ENCODE measurements around the gene TBRG4.
"Not testable (repeated sequence)": the region's sequence is repeated elsewhere in the genome, so short reads cannot be mapped to it uniquely, and the experiment has no call there.

The TBRG4 gene

DNA sequence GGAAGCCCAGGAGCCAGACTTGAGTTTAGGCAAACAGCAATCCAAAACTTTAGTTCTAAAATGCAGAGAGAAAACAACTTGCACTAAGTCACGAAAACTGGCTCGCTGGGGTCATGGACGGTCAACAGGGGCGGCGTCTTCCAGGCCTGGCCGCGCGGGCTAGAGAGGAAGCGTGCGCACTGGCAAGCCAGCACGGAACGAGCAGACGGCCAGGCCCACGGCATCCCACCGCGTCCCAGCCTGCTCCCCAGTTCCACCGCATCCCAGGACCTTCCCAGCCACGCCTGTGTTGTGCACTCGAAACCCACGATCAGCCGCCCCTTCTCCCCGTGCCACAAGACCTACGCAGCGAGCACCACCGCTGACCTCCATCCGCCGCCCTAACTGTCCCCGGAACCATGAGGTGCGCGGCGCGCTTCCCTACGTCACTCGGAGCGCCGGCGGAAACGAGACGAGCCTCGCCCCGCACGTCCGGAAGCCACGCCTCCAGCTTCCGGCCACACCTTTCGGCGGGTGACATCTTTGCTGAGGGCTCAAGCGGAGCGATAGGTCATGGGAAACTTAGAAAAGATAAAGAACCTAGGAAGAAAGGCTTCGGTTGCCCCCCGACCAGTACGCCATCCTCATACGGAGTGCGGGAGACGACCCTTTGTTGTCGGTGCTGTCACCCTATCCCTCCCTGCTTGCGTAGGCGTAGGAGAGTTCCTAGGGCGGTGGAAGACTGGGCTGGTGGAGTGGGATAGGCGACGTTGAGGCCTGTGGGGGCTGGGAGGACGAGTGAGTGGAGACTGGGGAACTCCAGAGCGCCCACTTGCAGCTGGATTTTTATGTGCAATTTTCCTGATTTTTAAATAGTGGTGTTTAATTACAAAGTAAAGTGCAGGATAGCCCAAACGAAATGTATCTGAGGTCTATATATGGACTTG lies at the start of gene TBRG4:
TSS of gene TBRG4 (minus strand) at position 400 of the 926 bp plus-strand sequence. CDS start 2,460 bp downstream, outside the sequence.
- DNase-seq: peak; percentile 84

DNA sequence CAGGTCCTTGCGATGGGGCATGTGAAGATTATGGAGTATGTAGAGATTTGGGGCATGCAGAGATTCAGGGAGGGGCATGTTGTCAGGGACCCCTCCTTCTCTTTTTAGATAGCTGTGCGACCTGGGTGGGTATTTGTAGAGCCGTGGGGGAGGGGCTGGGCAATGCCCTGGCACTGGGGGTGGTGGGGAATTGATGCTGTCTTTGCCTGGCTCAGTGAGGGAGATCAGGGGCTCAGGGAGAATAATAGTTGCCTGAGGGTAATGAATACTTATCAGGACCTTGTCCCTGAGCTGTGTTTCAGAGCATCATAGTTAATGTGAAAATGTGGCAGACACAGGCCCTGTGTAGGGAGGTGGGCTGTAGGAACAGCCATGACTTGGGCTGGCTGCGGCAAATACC lies 49.6 kb upstream of the TBRG4 start:
- DNase-seq: no peak

DNA sequence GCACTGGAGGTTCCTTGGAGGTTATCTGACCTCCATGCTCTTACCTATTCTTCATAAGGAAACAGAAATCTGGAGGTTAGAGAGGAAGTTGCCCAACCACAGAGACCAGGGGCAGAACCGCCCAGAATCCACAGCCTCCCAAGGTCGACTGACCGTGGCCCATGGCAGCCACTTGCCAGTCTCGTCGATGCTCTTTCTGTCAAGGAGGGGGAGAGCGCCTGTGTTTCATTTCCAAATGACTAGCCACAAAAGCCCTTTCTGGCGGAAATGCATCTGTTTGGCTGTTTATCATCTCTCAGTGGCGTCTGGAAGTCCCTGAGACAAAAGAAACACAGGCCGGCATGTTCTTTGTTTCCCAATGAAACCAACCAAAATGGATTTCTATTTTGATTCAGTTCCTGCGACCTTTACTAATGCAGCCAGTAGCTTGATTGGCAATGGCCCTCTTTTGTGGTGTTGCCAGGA lies 49.0 kb upstream of the TBRG4 start:
- DNase-seq: no peak

DNA sequence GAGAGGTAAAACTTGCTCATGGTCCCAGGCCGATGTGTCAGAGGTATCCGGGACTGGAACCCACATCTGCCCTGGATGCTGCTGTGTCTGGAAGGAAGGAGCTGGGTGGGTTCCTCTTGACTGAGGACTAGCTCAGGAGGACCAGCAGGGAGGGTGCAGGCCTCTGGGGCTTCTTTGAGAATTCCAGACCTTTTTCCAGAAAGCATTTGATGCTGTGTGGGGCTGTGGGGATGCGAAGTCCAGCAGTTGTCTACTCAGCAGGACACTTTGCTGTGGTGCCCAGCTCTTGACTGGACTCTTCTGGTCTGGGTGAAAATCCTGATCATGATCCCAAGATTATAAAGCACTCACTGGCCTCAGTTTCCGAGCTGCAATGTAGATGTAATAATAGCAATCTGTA lies 47.8 kb upstream of the TBRG4 start:
- DNase-seq: no peak

DNA sequence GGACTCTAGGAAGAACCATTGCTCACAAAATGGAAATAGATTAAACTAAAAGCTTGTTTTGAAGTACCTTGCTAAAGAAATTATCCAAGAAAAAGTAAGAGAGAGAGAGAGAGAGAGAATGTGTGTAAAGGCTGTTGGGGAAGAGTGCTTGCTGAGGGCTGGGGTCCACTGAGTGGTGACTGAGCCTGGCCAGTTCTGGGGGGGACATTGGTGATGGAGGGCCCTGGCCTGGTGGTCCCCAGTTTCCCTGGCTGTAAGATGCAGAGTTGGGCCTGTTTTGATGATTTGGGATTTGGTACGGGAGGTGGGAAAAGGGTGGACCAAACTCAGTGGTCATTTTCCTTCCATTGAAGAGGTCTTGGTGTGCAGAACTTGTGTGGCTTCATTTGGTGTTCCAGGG lies 47.0 kb upstream of the TBRG4 start:
- no peak for DNase-seq

DNA sequence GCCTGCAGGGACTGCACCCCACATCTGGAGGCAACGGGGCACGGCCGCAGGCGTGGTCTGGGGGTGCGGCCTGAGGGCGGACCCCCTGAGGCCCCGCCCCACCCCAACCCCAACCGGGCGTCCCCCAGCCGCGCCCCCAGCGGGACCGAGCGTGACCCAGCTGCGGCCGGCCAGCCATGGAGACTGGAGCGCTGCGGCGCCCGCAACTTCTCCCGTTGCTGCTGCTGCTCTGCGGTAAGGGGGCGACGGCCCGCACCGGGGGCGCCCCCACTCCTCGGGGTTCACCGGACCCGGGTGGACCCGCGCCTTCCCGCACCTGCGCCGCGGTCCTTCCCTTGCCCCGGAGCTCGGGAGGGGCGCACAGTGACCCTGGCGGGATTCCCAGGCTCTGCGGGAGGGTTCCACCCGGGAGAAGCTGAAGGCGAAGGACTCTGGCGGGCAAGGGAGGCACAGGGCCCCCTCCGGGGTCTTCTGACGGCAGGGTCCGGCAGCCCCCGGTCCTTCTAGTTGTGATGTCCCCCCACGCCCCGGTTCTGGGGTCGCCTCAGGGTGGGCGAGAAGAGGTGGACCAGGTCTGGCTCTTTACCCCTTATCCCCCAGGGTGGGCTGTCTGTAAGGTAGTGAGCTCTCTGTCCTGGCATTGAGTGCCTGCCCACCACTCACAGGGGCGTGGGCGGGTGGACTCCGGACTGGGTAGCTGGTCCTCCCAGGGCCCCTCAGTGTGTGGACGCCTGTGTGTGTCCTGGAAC lies 46.3 kb upstream of the TBRG4 start, which contains the start of gene RAMP3:
TSS of gene RAMP3 (plus strand) at position 139 of the 749 bp plus-strand sequence. CDS start at position 177, 38 bp downstream.
- no peak for DNase-seq

DNA sequence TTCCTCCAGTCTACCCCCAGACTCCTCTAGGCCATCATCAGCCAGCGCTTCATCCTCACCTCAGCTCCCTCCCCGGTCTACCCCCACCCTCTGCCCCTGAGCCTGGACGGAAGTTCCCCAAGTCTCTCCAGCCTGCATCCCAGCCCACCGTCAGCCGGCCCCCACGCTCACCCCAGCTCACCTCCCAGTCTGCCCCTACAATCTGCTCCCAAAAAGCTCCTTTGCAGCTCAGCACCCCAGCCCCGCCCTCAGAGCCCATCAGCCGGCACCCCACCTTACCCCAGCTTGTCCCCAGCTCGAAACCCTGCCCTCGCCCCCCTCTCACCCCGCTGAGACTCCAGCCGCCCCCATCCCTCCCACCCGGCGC lies 45.8 kb upstream of the TBRG4 start:
- no peak for DNase-seq

DNA sequence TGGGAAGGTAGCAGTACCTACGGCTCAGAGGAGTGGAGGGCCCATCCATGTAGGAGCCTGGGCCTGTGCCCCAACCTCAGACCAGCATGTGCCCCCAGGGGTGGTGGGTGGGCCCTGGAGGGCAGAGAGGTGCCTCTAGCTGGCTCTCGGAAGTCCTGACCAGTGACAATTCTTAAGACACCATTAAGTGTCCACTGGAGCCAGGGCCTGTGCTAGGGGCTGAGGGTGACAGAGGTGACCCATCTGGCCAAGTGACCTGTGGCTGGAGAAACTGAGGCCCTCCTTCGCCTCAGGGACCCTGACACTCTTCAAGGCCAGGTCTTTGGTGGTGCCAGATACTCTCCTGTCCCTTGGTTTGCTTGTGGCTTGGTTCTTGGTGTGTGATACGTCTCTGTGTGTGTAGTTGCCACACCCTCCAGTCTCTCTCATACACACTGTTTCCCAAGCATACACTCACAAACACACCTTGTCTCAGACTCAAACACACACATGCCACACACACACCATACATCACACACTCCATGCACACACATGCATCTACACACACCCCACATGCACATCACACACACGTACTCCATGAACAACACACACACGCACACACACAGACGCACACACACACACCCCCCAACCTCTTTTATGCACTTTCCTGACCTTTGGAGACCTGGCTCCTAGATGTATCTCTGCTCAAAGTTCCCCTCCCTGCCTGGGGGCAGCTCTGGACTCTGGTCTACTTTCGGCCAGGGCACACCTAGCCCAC lies 45.2 kb upstream of the TBRG4 start:
- DNase-seq: no peak

DNA sequence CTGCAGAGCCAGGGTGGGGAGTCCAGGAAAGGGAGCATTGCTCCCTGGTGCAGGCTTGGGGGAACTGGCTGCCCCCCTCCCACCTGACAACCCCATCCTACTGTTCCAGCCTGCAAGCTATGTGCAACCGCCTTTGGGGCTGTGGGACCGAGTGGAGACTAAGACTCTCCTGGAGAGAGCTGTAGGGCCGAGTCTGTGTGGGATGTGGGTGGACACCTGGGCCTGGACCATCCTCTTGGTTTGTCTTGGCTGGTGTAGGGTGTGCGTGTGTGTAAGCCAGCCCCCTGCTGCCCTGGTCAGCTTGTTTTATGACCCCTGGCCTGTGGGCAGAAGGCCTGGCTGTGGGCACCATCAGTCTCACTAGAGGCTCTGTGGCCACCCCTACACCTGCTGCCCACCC lies 44.4 kb upstream of the TBRG4 start:
- no peak for DNase-seq

DNA sequence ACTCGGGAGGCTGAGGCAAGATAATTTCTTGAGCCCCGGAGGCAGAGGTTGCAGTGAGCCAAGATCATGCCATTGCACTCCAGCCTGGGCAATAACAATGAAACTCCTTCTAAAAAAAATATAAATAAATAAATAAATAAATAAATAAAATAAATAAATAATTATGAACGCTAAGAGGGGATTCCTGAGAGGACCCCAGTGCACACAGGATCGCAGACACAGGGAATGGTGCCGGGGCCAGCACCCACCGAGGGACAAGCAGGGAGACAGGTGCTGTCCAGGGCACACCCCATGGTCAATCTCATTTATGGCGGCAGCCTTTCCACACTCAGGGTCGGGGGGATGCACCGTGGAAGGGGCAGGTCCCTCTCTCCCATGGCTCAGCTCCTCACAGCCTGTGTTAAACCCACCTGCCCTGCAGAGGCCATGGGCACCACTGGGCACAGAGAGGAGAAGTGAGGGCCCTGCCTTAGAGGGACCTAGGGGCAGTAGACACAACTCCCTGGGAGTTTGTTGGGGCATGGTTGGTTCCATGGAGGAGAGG lies 43.9 kb upstream of the TBRG4 start:
- no peak for DNase-seq

DNA sequence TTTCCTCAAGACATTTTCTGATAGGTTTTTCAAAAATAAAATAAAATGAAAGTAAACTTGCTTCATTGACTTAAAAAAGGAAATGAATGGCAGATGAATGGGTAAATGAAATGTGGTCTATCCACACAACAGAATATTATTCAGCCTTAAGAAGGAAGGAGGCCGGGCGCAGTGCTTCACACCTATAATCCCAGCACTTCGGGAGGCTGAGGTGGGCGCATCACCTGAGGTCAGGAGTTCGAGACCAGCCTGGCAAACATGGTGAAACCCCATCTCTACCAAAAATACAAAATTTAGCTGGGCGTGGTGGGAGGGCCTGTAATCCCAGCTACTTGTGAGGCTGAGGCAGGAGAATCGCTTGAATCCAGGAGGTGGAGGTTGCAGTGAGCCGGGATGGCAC lies 42.4 kb upstream of the TBRG4 start:
- DNase-seq: not testable (repeated sequence)

DNA sequence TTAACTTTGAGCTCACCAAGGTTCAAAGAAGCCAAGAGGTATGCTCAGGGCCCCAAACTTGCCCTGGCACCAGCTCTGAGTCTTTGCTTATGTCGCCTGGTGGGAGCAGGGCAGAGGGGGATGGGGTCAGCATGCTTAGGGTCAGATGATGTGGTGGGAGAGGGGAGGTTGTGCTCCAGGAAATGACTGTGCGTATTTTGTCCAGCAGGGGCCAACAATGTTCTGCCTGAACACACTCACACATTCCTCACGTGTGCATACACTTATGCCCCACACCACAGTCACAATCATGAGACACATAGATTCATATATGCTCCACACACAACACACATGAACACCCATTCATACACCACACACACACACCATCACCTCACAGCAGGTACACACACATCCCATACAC lies 41.7 kb upstream of the TBRG4 start:
- DNase-seq: no peak

DNA sequence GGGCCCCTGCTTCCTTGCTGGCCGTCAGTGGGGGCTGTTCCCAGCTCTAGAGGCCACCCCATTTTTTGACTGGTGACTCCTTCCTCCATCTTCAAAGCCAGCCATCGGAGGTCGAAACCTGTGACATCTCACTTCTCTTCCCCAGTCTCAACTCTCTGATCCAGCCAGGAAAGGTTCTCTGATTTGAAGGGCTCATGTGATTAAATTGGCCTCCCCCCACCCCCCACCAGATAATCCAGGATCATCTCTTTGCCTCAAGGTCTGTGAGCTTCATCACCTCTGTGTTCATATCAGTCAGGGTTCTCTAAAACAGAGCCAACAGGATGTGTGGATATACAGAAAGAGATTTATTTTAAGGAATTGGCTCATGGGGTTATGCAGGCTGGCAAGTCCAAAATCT lies 40.5 kb upstream of the TBRG4 start:
- DNase-seq: no peak

DNA sequence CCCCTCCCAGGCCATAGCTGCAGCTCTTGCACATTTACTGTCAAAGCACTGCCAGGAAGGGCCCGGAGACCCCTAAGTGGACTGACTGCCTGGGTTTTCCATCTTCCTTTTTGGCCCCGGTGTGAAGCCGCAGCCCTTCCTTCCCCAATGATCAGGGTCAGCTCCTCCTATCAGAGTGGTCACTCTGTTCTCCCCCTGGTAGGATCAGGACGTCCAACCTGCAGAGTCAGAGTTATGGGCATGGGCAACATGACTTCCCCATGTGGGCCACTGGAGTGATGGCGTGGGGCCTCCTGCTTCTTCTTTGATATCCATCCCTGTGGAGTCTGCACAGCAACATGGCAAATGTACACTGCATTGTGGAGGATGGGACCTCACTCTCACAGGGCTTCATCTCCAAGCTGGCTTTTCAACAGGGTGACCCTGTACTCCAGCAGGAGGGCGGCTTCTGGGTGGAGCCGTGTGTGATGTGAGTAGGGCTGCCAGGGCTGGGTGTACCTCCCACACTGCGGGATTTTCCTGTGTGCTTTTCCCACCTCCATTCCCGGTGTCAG lies 39.7 kb upstream of the TBRG4 start:
- DNase-seq: no peak

DNA sequence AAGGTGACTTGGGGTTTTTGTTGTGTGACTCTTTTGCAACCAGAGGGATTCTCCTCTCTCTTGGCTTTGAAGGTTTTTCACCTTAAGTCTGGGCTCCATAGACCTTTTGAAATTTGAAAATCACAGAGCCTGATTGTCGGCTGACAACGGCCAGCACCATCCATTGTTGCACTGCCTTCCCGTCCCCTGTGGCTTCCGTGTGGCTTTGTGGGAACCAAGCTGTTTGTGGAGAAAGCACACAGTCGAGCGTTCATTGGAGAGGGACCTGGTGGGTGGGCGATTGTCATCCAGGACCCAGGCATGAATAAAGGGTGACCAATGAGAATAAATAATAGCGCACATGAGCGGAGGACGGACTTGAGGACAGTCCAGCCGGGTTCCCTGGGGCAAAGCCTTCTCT lies 38.7 kb upstream of the TBRG4 start:
- DNase-seq: no peak

DNA sequence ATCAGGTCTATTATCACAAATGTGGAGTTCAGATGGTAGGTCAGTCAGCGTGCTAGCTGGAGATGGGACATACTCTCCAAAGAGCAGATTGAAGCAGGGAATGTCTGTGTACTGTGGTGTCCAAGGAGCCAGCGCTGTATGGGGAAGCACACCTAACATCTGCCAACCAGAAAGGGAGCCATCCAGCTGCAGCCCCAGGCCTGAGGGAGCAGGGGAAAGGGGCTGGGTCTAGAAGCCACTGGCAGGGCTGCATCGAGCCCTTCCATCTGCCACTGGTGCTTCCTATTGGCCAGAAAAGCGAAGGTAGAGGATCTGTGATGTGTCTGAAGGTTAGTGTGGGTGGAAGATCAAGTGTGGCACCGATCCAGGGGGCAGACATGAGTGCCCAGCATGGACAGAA lies 38.1 kb upstream of the TBRG4 start:
- DNase-seq: no peak

DNA sequence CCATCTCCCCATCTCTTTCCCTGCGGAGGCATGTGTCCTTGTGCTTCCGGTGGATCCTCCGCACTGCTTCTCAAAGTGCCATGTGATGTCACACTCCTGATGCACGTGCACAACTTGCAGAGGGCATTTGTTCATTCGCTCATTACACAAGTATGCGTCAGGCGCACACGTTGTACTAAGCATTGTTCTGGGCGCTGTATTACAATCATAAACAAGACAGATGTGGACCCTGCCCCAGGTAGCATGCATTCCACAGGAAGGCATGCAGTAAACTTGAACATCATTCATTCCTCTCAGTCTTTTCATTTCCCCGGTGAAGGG lies 37.1 kb upstream of the TBRG4 start:
- DNase-seq: no peak

DNA sequence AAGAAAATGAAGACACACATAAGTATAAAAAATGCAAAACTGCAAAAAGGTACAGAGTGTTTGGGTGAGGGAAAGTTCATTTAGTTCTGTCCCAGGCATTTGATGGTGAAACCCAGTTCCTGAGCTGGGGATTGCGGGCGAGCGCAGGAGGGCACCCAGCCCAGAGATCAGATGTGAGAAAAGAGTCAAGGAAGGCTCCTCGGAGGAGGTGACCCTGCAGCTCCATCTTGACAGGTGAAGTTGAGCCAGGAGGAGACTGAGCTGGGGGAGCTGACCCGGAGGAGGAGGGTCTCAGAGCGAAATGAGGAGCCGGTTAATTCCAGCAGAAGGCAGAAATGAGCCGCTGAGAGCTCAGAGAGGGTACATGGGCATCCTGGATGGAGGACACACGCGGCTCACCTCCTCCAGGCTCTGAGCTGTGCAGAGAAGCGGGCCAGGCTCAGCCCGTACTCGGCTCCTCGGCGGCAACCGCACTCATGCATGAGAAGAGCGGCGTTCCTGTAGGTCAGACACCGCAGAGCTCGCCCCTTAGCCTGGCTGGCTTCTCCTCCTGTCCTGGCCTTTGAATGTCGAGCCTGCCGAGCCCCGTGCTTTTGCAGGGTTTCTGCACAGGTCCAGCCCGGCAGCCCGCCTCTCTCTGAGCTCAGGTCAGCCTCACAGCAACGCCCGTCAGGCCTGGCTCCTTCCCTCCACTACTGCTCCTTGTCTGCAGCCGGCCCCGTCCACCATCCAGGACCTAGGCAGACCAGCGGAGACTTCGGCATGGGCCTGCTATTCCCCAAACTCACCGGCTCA lies 36.6 kb upstream of the TBRG4 start:
- DNase-seq: no peak

DNA sequence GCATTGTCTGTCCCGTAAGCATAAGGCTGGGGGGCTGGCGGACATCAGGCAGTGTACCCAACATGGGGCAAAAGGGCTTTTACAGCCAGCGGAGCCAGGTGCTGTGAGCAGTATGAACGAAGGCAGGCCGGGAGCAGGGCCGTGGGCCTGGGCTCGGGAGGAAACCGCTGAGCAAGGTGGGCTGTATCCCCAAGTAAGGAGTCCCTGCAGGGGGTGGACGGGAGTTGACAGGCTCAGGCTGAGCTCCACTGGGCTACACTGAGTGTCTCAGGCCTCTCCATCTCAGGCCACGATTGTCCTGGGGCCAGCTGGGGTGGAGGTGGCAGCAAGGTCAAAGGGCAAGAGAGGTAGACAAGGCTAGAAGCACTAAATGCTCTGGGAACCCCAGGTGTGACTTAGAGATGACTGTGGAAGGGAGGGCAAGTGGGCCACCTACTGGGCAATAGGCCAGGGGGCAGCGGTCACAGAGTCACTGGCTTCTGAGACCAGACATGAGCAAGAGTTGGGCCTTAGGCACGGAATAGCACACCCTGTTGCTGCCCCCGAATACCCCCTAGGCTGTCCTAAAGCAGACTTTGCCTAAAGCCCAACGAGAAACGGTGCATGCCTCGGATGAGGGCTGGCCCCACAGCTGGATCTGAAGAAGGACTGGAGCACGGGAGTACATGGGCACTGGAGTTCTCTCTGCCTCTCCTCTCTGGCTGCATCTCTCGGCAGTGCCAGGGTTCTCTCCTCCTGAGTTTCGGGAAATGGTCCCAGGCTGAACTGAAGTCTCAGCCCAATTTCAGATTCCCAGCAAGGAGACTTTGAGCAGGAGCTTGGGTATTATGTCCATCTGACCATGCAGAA lies 35.3 kb upstream of the TBRG4 start:
- no peak for DNase-seq

DNA sequence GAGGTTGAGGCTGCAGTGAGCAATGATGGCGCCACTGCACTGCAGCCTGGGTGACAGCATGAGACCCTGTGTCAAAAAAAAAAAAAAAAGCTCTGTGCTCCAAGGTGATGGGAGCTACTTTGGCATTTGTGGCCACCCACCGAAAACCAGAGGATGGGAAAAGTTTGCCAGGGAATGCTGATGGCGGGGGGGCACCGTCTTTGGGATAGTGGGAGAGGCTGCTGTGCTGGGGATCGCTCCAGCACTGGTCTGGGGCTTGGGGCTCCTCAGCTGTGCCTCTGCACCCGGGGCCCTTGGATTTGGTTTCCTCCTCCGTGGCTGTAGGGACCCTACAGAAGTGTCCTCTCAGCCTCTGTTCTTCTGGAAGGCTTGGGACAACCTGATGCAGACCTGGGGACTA lies 34.4 kb upstream of the TBRG4 start:
- no peak for DNase-seq

DNA sequence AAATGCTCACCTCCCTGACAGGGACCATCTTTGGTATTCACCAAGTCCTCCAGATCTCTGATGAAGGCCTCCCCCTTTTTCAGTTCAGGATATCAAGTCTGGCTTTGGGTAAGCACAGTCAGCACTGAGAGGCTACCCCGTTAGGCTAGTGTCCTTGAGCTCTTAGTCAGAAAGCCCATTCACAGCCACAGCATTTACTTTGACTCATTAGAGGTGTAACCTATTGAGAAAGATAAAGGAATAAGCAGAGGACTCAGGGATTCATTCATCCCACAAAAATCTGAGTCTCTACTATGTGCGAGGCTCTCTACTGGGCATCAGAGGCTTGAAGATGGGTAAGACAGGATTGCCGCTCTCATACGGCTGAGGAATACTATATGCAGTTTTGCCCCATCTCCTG lies 32.1 kb upstream of the TBRG4 start:
- DNase-seq: no peak

Measured in amniotic stem cell (primary cell).